GM23248 (cell line): Measurements from ENCODE around the gene MLN.

Experiments
- EZH2 ChIP-seq: fragments of 200-600 bp; sonication (generic); IDR thresholded peaks from 2 replicates; pipeline ENCODE4 v1.6.1; 2018; ENCODE audit warnings: antibody characterized with exemption, mild to moderate bottlenecking; ENCODE audit not compliant: insufficient read depth, poor library complexity, severe bottlenecking
- EZH2phosphoT487 ChIP-seq: fragments of 200-600 bp; sonication (generic); IDR thresholded peaks from 2 replicates; pipeline ENCODE4 v1.6.1; 2018; ENCODE audit warnings: antibody characterized with exemption, moderate library complexity, mild to moderate bottlenecking, low read depth; ENCODE audit not compliant: insufficient read depth

DNA sequence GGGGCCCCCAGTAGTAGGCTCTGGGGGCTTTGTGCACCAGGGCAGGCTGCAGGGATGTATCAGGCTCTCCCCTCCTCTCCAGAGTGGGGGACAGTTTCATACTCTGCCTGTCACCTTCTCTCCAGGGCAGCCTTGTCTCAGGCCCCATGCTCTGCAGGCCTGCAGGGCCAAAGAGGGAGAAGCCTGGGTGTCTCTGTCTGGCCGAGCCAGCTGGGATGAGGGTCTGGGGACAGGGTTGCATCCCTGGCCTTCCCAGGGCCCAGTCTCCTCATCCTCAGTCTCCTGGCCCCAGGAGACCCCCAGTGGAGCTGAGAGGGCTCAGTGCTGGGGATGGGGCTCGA, 42.3 kb downstream of the MLN start:
- TF ChIP-seq EZH2phosphoT487, result no peak
- TF ChIP-seq EZH2, result no peak
